Rectal smooth muscle tissue (tissue), 1 donor: ENCODE data around the gene YLPM1.

ENCODE experiments used
- H3K27ac ChIP-seq: one replicate; pipeline ENCODE4 v1.7.0; 2013; ENCODE audit warnings: low read depth, low read length, inconsistent platforms
- H3K27me3 ChIP-seq: one replicate; pipeline ENCODE4 v1.7.0; 2013; ENCODE audit warnings: low read length; ENCODE audit not compliant: control insufficient read depth, insufficient read depth
- H3K36me3 ChIP-seq: one replicate; pipeline ENCODE4 v1.7.0; 2013; ENCODE audit warnings: low read length; ENCODE audit not compliant: control insufficient read depth, insufficient read depth
- H3K4me1 ChIP-seq: one replicate; pipeline ENCODE4 v1.7.0; 2013; ENCODE audit warnings: low read length; ENCODE audit not compliant: control insufficient read depth, insufficient read depth
- H3K4me3 ChIP-seq: one replicate; pipeline ENCODE4 v1.7.0; 2013; ENCODE audit warnings: low read length
- H3K9ac ChIP-seq: one replicate; pipeline ENCODE4 v1.7.0; 2013; ENCODE audit warnings: low read length

Gene YLPM1

GRCh38 chr14:74868739-74869138, 105.6 kb downstream of the YLPM1 start:
- no peak overlapping the region for H3K27ac ChIP-seq
- H3K27me3 ChIP-seq: no peaks in the 10 kb centered on the region
- no peak overlapping the region for H3K9ac ChIP-seq
- no peaks in the 10 kb centered on the region for H3K4me1 ChIP-seq
- no peaks in the 10 kb centered on the region for H3K36me3 ChIP-seq
- H3K4me3 ChIP-seq: no peak overlapping the region

GRCh38 chr14:74871819-74872218, 108.7 kb downstream of the YLPM1 start:
- H3K27me3 ChIP-seq: no peaks in the 10 kb centered on the region
- no peaks in the 10 kb centered on the region for H3K4me1 ChIP-seq
- H3K9ac ChIP-seq: no peak overlapping the region
- H3K36me3 ChIP-seq: no peaks in the 10 kb centered on the region
- no peak overlapping the region for H3K4me3 ChIP-seq
- no peak overlapping the region for H3K27ac ChIP-seq

GRCh38 chr14:74875204-74875603, 112.1 kb downstream of the YLPM1 start:
- Histone ChIP-seq H3K9ac (no peak overlapping the region), H3K4me3 (no peak overlapping the region), H3K36me3 (no peaks in the 10 kb centered on the region), H3K4me1 (no peaks in the 10 kb centered on the region), H3K27me3 (no peaks in the 10 kb centered on the region), H3K27ac (no peak overlapping the region)

GRCh38 chr14:74875941-74876913, 113.1 kb downstream of the YLPM1 start, which contains the start of gene PROX2:
PROX2 (minus strand) TSS chr14:74876145; CDS start chr14:74863834, 12,311 bp downstream.
- Histone ChIP-seq H3K27ac (no peak within 1 kb of the TSS), H3K27me3 (no peaks in the 10 kb centered on the region), H3K4me1 (no peaks in the 10 kb centered on the region), H3K9ac (no peak within 1 kb of the TSS), H3K4me3 (no peak within 1 kb of the TSS), H3K36me3 (no peaks in the 10 kb centered on the region)

- Histone ChIP-seq H3K4me1 (peaks cover 12% of the 10 kb centered on the region), H3K27ac (no peak overlapping the region), H3K36me3 (no peaks in the 10 kb centered on the region), H3K4me3 (no peak overlapping the region), H3K9ac (no peak overlapping the region), H3K27me3 (no peaks in the 10 kb centered on the region)
Measured at GRCh38 chr14:74879427-74880182, 116.5 kb downstream of the YLPM1 start.

GRCh38 chr14:74881431-74882102, 118.5 kb downstream of the YLPM1 start, which contains the start of gene DLST:
DLST (plus strand) TSS chr14:74881916; CDS start chr14:74881954, 38 bp downstream.
- peak within 1 kb of the TSS; percentile 95 for H3K4me3 ChIP-seq
- H3K9ac ChIP-seq: peak within 1 kb of the TSS; percentile 89
- H3K4me1 ChIP-seq: peaks cover 12% of the 10 kb centered on the region
- H3K36me3 ChIP-seq: peaks cover 4% of the 10 kb centered on the region
- H3K27me3 ChIP-seq: no peaks in the 10 kb centered on the region
- peak within 1 kb of the TSS; percentile 89 for H3K27ac ChIP-seq

GRCh38 chr14:74882103-74882920, 119.2 kb downstream of the YLPM1 start:
- Histone ChIP-seq H3K4me1 (peaks cover 12% of the 10 kb centered on the region), H3K4me3 (peak overlapping the region; percentile 95), H3K27me3 (no peaks in the 10 kb centered on the region), H3K36me3 (peaks cover 4% of the 10 kb centered on the region), H3K27ac (peak overlapping the region; percentile 89), H3K9ac (peak overlapping the region; percentile 28)
